Mammary epithelial cell (primary cell): ENCODE measurements around the gene ZNF497.
"Not testable (repeated sequence)": the region's sequence is repeated elsewhere in the genome, so short reads cannot be mapped to it uniquely, and the experiment has no call there.

Experiments used
- CTCF ChIP-seq, 2 donors: IDR thresholded peaks in 1 of 2; conservative IDR thresholded peaks in 1 of 2; 2 replicates each; pipeline ENCODE4 v1.5.1; 2011 to 2012; ENCODE audit warnings: inconsistent platforms in 2 of 2, low read length in 2 of 2, mild to moderate bottlenecking in 2 of 2, control low read depth in 1 of 2, low read depth in 1 of 2; ENCODE audit not compliant: insufficient read depth in 1 of 2; ENCODE audit errors: extremely low read depth in 1 of 2
- EZH2 ChIP-seq: IDR thresholded peaks from 2 replicates; pipeline ENCODE4 v1.6.1; 2012; ENCODE audit warnings: low read length, inconsistent platforms, borderline replicate concordance

GRCh38 chr19:58348080-58348479, 14.5 kb downstream of the ZNF497 start:
- TF ChIP-seq CTCF (conservative IDR thresholded peaks at IDR 0.05 in 1 of 2, IDR thresholded peaks at IDR 0.05 in 1 of 2; ENCODE audit: extremely low read depth in 1 of 2, insufficient read depth in 1 of 2, low read depth in 1 of 2, low read length in 2 of 2); EZH2: not testable (repeated sequence)
